ENCODE results near the gene LHFPL3.

Gene LHFPL3

DNA sequence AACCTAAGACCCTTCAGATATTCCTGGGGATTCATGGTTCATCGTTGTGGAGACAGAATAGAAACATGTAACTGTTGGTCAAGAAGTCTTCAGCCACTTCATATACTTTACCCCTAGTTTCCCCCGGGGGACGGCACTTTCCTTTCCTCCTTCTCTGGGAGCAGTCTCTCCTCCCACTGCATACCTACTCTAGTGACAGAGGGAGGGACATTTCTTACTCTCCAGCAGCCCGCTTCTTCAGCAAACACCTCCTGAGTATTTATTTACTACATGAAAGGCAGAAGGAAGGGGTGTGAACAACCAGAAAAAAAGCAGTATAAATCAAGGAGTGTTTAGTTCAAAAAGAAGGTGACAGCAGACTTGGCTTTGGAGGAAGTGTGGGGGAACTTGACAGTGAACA, 69.0 kb downstream of the LHFPL3 start:
- 0 out of 2 replicates have a peak, but pooled peaks cover 2% of the 10 kb centered on the region for H3K9me3 ChIP-seq (ENCODE audit: low read length)
- no peak for TF ChIP-seq EZH2 (IDR thresholded peaks at IDR 0.05; ENCODE audit: borderline replicate concordance, low read length)
- TF ChIP-seq, protein P1, sequence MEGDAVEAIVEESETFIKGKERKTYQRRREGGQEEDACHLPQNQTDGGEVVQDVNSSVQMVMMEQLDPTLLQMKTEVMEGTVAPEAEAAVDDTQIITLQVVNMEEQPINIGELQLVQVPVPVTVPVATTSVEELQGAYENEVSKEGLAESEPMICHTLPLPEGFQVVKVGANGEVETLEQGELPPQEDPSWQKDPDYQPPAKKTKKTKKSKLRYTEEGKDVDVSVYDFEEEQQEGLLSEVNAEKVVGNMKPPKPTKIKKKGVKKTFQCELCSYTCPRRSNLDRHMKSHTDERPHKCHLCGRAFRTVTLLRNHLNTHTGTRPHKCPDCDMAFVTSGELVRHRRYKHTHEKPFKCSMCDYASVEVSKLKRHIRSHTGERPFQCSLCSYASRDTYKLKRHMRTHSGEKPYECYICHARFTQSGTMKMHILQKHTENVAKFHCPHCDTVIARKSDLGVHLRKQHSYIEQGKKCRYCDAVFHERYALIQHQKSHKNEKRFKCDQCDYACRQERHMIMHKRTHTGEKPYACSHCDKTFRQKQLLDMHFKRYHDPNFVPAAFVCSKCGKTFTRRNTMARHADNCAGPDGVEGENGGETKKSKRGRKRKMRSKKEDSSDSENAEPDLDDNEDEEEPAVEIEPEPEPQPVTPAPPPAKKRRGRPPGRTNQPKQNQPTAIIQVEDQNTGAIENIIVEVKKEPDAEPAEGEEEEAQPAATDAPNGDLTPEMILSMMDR (IDR thresholded peaks at IDR 0.05; ENCODE audit: low read length) = no peak
- H4K20me1 ChIP-seq (ENCODE audit: insufficient read depth, low read length) = no peaks in the 10 kb centered on the region
- no peaks in the 10 kb centered on the region for H3K27me3 ChIP-seq (ENCODE audit: insufficient read depth, low read length)
- H3K79me2 ChIP-seq (ENCODE audit: insufficient read depth, low read length) = no peaks in the 10 kb centered on the region
- no peaks in the 10 kb centered on the region for H3F3A ChIP-seq (ENCODE audit: insufficient read depth, low read length)
- H3K9ac ChIP-seq (ENCODE audit: low read length) = no peak overlapping the region
- no peaks in the 10 kb centered on the region for H3K9me2 ChIP-seq (ENCODE audit: low read depth, low read length)
- H3K27ac ChIP-seq (ENCODE audit: low read depth, low read length, poor library complexity, severe bottlenecking) = no peak overlapping the region
- H2AFZ ChIP-seq (ENCODE audit: low read length) = no peak overlapping the region
- no peak overlapping the region for H3K4me3 ChIP-seq (ENCODE audit: low read depth, low read length, poor library complexity, severe bottlenecking)
- no peaks in the 10 kb centered on the region for H3K36me3 ChIP-seq (ENCODE audit: insufficient read depth, low read length)
- no peaks in the 10 kb centered on the region for H3K4me1 ChIP-seq (ENCODE audit: insufficient read depth, low read length, severe bottlenecking)
- H3K4me2 ChIP-seq (ENCODE audit: low read length) = no peak overlapping the region

DNA sequence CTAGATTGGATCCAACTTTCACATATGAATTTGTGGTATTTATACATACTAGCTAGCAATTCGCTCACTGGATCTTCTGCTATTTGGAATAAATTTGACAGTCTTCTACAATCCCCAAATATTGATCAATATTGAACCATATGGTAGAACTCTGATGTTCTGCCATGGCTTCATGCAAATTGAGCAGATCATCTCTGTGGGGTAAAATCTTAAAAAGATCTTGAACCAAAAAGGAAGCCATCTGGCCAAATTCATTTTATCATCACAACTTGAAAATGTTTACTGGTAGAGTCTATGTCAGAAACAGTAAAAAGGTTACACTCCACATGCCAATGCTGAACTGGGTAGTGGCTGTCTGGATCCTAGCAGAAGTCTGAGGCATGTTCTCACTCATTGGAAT, 80.0 kb downstream of the LHFPL3 start:
- Histone ChIP-seq H3F3A (ENCODE audit: insufficient read depth, low read length) (no peaks in the 10 kb centered on the region), H3K27me3 (ENCODE audit: insufficient read depth, low read length) (no peaks in the 10 kb centered on the region), H3K9ac (ENCODE audit: low read length) (no peak overlapping the region), H3K9me3 (ENCODE audit: low read length) (no peaks in the 10 kb centered on the region), H2AFZ (ENCODE audit: low read length) (no peak overlapping the region), H3K4me1 (ENCODE audit: insufficient read depth, low read length, severe bottlenecking) (no peaks in the 10 kb centered on the region), H3K4me3 (ENCODE audit: low read depth, low read length, poor library complexity, severe bottlenecking) (no peak overlapping the region), H3K36me3 (ENCODE audit: insufficient read depth, low read length) (no peaks in the 10 kb centered on the region), H3K9me2 (ENCODE audit: low read depth, low read length) (no peaks in the 10 kb centered on the region), H3K4me2 (ENCODE audit: low read length) (no peak overlapping the region), H4K20me1 (ENCODE audit: insufficient read depth, low read length) (no peaks in the 10 kb centered on the region), H3K27ac (ENCODE audit: low read depth, low read length, poor library complexity, severe bottlenecking) (no peak overlapping the region), H3K79me2 (ENCODE audit: insufficient read depth, low read length) (no peaks in the 10 kb centered on the region)
- no peak for TF ChIP-seq EZH2 (IDR thresholded peaks at IDR 0.05; ENCODE audit: borderline replicate concordance, low read length)

DNA sequence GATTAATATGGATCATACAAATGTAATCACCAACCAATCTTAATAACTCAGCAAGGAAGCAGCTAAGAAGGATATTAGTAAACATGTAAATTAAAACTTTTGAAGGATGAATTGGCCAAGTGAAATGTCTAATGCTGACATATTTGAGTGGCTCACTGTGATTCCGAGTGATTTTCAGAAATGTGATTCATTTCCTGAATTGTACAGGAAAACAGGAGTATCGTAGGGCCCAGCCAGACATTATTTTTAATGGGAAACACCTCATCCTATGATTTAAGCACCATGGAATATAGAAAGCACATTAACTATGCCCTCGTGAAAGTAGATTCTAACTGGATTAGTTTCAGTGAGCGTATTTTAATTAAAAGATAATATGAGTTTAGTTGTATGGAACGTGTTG, 82.3 kb downstream of the LHFPL3 start:
- no peak overlapping the region for H3K27ac ChIP-seq (ENCODE audit: low read depth, low read length, poor library complexity, severe bottlenecking)
- no peaks in the 10 kb centered on the region for H3K27me3 ChIP-seq (ENCODE audit: insufficient read depth, low read length)
- no peaks in the 10 kb centered on the region for H3K36me3 ChIP-seq (ENCODE audit: insufficient read depth, low read length)
- no peaks in the 10 kb centered on the region for H4K20me1 ChIP-seq (ENCODE audit: insufficient read depth, low read length)
- H3K9ac ChIP-seq (ENCODE audit: low read length) = no peak overlapping the region
- H3K4me2 ChIP-seq (ENCODE audit: low read length) = no peak overlapping the region
- no peaks in the 10 kb centered on the region for H3K79me2 ChIP-seq (ENCODE audit: insufficient read depth, low read length)
- no peaks in the 10 kb centered on the region for H3K9me2 ChIP-seq (ENCODE audit: low read depth, low read length)
- H3K4me3 ChIP-seq (ENCODE audit: low read depth, low read length, poor library complexity, severe bottlenecking) = no peak overlapping the region
- H3F3A ChIP-seq (ENCODE audit: insufficient read depth, low read length) = no peaks in the 10 kb centered on the region
- TF ChIP-seq EZH2 (IDR thresholded peaks at IDR 0.05; ENCODE audit: borderline replicate concordance, low read length) = no peak
- TF ChIP-seq, protein P1 (IDR thresholded peaks at IDR 0.05; ENCODE audit: low read length) = no peak
- no peaks in the 10 kb centered on the region for H3K4me1 ChIP-seq (ENCODE audit: insufficient read depth, low read length, severe bottlenecking)
- H3K9me3 ChIP-seq (ENCODE audit: low read length) = no peaks in the 10 kb centered on the region
- no peak overlapping the region for H2AFZ ChIP-seq (ENCODE audit: low read length)

DNA sequence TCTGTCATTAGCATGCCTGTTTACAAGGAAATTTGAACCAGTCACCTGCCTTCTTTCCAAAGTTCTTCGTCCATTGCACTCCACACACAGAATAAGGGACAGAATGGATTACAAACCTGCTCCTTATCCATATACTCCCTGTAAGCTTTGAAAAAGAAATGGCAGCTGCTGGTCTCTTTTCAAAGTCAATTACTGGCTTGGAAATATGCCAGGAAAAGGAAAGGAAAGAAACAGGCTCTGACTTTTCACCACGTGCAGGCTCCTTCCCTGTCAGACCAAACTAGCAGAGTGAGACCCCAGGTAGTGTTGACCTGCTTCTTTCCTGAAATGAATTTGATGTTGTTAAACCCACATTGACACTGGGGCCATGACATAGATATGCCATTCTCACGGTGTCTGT, 84.5 kb downstream of the LHFPL3 start:
- H3K4me2 ChIP-seq (ENCODE audit: low read length) = no peak overlapping the region
- no peak overlapping the region for H3K9ac ChIP-seq (ENCODE audit: low read length)
- H3K4me1 ChIP-seq (ENCODE audit: insufficient read depth, low read length, severe bottlenecking) = no peaks in the 10 kb centered on the region
- TF ChIP-seq, protein P1 (IDR thresholded peaks at IDR 0.05; ENCODE audit: low read length) = no peak
- no peak for TF ChIP-seq EZH2 (IDR thresholded peaks at IDR 0.05; ENCODE audit: borderline replicate concordance, low read length)
- H3K27ac ChIP-seq (ENCODE audit: low read depth, low read length, poor library complexity, severe bottlenecking) = no peak overlapping the region
- no peaks in the 10 kb centered on the region for H3K27me3 ChIP-seq (ENCODE audit: insufficient read depth, low read length)
- H3K79me2 ChIP-seq (ENCODE audit: insufficient read depth, low read length) = no peaks in the 10 kb centered on the region
- no peaks in the 10 kb centered on the region for H3F3A ChIP-seq (ENCODE audit: insufficient read depth, low read length)
- H3K4me3 ChIP-seq (ENCODE audit: low read depth, low read length, poor library complexity, severe bottlenecking) = no peak overlapping the region
- H3K9me3 ChIP-seq (ENCODE audit: low read length) = no peaks in the 10 kb centered on the region
- H3K9me2 ChIP-seq (ENCODE audit: low read depth, low read length) = no peaks in the 10 kb centered on the region
- no peaks in the 10 kb centered on the region for H4K20me1 ChIP-seq (ENCODE audit: insufficient read depth, low read length)
- no peaks in the 10 kb centered on the region for H3K36me3 ChIP-seq (ENCODE audit: insufficient read depth, low read length)
- no peak overlapping the region for H2AFZ ChIP-seq (ENCODE audit: low read length)

Data from OCI-LY1 (cell line).